SK-N-MC (cell line): ENCODE results near the gene TFCP2.

ENCODE experiments used
- DNase-seq: peaks from one replicate; pipeline ENCODE4 v3.0.0-alpha.2; 2011; ENCODE audit warnings: low read depth, low spot score
- H3K27ac ChIP-seq: fragments of 200-600 bp; sonication (generic); 2 replicates; pipeline ENCODE4 v1.5.1; 2016; ENCODE audit warnings: mixed run types
- H3K36me3 ChIP-seq: fragments of 200-600 bp; sonication (generic); 2 replicates; pipeline ENCODE4 v1.6.1; 2017; ENCODE audit warnings: antibody characterized with exemption, low read length, mixed read lengths; ENCODE audit not compliant: insufficient read depth
- H3K4me3 ChIP-seq: fragments of 200-600 bp; sonication (generic); 2 replicates; pipeline ENCODE4 v1.5.1; 2016
- H3K9ac ChIP-seq: fragments of 200-600 bp; sonication (generic); 2 replicates; pipeline ENCODE4 v1.8.0; 2017; ENCODE audit warnings: mixed run types, mixed read lengths; ENCODE audit not compliant: insufficient read length
- H3K9me3 ChIP-seq: fragments of 200-600 bp; sonication (generic); 2 replicates; pipeline ENCODE4 v1.6.1; 2017; ENCODE audit warnings: low read depth, mild to moderate bottlenecking, antibody characterized with exemption, low read length, moderate library complexity, mixed read lengths
- EZH2 ChIP-seq: fragments of 200-600 bp; sonication (generic); IDR thresholded peaks from one replicate; pipeline ENCODE4 v1.6.1; 2017; ENCODE audit warnings: antibody characterized with exemption
- FOXP2 ChIP-seq: optimal IDR thresholded peaks from 2 replicates; pipeline ENCODE3; 2011; ENCODE audit warnings: mild to moderate bottlenecking, moderate library complexity; ENCODE audit not compliant: insufficient read depth; ENCODE audit errors: extremely low read length, control extremely low read depth
- POLR2AphosphoS5 ChIP-seq: IDR thresholded peaks from 2 replicates; pipeline ENCODE4 v1.6.1; 2012; ENCODE audit warnings: mild to moderate bottlenecking, low read depth, low read length, borderline replicate concordance

Gene TFCP2

DNA sequence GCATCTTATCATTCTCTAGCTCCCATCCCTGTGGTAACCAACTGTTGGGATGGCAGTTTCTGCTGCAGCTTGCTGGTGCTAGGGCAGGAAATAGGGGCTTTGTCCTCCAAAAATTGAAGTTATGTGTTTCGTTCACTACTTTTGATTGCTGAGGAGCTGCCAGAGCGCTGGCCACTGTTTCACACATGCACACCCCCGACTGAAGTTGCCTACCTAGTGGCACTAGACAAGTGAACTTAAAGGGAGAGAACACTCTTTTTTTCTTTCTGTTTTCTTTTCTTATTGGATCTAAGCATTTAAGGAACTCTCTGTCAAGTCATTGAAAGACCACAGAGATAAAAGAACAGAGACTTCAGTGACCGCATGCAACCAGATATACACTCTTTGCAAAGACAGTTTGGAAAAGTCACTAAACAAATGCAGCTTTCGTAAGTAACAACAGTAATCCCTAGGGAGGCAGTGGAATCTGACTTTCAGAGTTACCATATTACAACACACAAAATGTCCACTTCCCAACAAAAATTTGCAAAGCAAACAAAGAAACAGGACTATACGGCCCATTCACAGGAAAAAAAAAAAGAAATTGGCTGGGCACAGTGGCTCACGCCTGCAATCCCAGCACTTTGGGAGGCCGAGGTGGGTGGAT is 12.0 kb downstream of the TFCP2 start:
- no peak for TF ChIP-seq FOXP2
- Histone ChIP-seq H3K9ac (no peak overlapping the region), H3K36me3 (no peaks in the 10 kb centered on the region), H3K4me3 (no peak overlapping the region), H3K9me3 (no peaks in the 10 kb centered on the region), H3K27ac (no peak overlapping the region)
- DNase-seq = no peak

DNA sequence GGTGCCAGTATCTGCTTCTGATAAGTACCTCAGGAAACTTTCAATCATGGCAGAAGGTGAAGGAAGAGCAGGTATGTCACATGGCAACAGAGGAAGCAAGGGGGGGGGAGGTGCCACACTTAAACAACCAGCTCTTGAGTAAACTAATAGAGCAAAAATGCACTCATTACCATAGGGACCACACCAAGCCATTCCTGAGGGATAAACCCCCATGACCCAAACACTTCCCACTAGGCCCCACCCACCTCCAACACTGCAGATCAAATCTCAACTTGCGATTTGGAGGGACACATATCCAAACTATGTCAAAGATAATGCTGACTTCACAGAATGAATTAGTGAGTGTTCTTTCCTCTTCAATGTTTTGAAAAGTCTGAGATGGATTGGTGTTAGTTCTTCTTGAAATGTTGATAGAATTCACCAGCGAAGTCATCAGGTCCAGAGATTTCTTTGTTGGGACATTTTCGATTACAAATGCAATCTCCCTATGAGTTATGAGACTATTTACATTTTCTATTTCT is 16.6 kb downstream of the TFCP2 start:
- DNase-seq = no peak
- no peak overlapping the region for H3K27ac ChIP-seq
- H3K9ac ChIP-seq = no peak overlapping the region
- no peaks in the 10 kb centered on the region for H3K36me3 ChIP-seq
- H3K4me3 ChIP-seq = no peak overlapping the region
- no peak for TF ChIP-seq FOXP2
- no peak for TF ChIP-seq EZH2
- TF ChIP-seq POLR2AphosphoS5 = no peak
- H3K9me3 ChIP-seq = no peaks in the 10 kb centered on the region

DNA sequence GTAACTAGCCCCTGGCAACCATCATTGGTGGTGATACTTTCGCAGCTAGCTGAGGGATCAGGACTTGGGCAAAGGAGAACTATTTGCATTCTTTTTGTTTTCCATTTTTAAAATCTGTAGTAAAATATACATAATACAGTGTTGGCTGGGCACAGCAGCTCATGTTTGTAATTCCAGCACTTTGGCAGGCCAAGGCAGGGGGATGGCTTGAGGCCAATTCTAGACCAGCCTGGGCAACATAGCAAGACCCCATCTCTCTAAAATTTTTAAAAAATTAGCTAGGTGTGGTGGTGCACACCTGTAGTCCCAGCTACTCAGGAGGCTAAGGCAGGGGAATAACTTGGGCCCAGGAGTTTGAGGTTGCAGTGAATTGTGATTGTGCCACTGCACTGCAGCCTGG is 20.0 kb downstream of the TFCP2 start:
- Histone ChIP-seq H3K9ac (no peak overlapping the region), H3K27ac (no peak overlapping the region), H3K36me3 (no peaks in the 10 kb centered on the region), H3K9me3 (no peaks in the 10 kb centered on the region), H3K4me3 (no peak overlapping the region)
- DNase-seq = no peak
- TF ChIP-seq POLR2AphosphoS5 (no peak), FOXP2 (no peak), EZH2 (no peak)

DNA sequence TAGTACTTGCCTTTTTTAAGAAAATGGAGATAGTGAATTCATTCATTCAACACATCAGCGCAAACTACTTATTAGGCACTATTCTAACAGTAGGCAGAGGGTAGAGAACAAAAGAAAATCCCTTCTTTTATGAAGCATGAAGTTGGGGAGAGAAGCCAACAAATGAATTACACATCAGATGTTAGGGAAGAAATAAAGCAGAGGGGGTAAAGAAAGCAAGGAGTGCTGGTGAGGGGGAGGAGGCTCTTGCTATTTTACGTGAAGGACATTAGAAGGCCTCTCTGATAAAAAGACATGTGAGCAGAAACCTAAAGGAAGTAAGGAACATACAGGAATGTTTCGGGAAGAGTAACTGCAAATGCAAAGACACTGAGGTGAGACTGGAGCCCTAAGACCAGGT is 22.2 kb downstream of the TFCP2 start:
- Histone ChIP-seq H3K9me3 (no peaks in the 10 kb centered on the region), H3K27ac (no peak overlapping the region), H3K4me3 (no peak overlapping the region), H3K9ac (no peak overlapping the region), H3K36me3 (no peaks in the 10 kb centered on the region)
- no peak for DNase-seq
- TF ChIP-seq POLR2AphosphoS5 (no peak), EZH2 (no peak), FOXP2 (no peak)

DNA sequence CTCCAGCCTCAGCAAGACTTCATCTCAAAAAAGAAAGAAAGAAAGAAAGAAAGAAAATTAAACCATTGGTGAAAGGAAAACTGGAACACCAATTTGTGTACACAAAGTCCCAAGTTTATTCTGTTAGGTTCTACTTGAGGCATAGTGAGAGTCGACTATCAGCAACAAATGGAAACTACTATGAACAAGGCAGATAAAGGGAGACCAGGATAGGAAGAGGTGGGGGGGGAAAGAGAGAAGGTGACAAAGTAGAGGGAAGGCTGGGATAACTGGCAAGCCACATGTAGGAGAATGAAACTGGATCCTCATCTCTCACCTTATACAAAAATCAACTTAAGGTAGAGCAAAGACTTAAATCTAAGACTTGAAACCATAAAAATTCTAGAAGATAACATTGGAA is 25.6 kb downstream of the TFCP2 start:
- Histone ChIP-seq H3K9me3 (no peaks in the 10 kb centered on the region), H3K4me3 (no peak overlapping the region), H3K27ac (no peak overlapping the region), H3K36me3 (no peaks in the 10 kb centered on the region), H3K9ac (no peak overlapping the region)
- TF ChIP-seq EZH2 = no peak
- no peak for TF ChIP-seq FOXP2
- no peak for TF ChIP-seq POLR2AphosphoS5
- DNase-seq = no peak

DNA sequence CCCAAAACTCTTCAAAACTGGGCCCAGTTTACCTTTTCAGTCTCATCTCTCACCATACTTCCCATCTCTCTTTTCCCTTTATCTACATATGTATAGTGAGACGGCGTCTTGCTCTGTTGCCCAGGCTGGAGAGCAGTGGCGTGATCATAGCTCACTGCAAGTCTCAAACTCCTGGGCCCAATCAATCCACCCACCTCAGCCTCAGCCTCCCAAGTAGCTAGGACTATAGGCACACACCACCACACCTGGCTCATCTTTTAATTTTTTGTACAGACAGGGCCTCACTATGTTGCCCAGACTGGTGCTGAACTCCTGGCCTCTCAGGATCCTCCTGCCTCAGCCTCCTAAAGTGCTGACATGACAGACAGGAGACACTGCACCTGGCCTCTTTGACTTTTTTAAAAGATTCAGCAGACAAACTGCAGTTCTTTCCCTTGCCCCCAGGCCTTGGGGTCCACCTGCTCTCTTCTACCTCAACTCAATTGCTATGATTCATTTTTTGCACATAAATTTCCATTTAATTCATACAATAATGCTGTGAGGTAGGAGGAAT is 33.6 kb downstream of the TFCP2 start:
- TF ChIP-seq EZH2 (no peak), FOXP2 (no peak), POLR2AphosphoS5 (no peak)
- no peak for DNase-seq
- no peak overlapping the region for H3K27ac ChIP-seq
- no peak overlapping the region for H3K9ac ChIP-seq
- no peak overlapping the region for H3K4me3 ChIP-seq
- no peaks in the 10 kb centered on the region for H3K36me3 ChIP-seq
- no peaks in the 10 kb centered on the region for H3K9me3 ChIP-seq

DNA sequence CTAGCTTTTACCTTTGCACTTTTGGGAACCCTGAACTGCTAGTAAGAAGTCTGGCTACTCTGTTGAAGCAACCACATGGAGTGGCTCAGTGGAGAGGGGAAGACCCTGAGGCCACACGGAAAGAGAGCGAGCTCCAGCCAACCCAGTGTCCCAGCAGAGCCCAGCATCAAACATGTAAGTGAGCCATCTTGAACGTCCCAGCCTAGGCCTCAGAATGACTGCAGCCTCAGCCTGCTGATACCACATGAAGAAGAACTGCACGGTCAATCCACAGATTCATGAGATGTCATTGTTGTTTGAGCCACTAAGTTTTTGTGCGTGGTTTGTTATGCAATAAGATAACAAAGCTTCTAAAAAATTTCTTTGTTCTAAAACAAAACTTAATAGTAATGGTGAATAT is 40.2 kb downstream of the TFCP2 start:
- no peak overlapping the region for H3K27ac ChIP-seq

DNA sequence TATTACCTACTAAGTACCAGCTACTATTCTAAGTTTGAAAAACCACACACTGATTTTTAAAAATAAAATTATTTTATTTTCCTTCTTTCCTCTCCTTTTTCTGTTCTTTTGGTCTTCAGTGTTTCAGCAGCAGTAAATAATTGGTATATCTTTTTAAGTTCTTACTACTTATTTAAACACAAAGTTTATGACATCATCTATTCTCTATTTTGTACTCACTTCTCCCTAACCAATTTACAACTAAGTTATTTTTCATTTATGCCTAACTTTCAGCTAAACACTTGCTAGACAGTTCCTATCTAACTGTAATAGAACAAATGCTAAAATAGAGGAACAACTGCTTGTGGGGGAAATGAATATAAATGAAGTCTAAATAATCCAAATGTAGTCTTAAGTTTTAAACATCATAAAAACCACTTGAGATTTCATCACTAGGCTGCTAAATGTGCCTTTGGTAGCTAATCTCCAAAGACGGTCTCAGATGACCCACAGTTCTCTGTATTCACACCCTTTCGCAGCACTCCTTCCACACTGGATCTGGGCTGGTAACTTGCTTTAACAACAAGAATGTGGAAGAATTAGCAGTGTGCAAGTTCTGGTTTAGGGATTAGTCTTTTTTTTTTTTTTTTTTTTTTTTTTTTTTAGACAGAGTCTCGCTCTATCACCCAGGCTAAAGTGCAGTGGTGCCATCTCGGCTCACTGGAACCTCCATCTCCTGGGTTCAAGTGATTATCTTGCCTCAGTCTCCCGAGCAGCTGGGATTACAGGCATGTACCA is 41.0 kb downstream of the TFCP2 start:
- peak overlapping the region; percentile 58; the same call in 1 of the 2 replicates for H3K27ac ChIP-seq
- H3K9ac ChIP-seq = no peak overlapping the region
- DNase-seq = no peak
- H3K4me3 ChIP-seq = no peak overlapping the region
- no peaks in the 10 kb centered on the region for H3K9me3 ChIP-seq
- TF ChIP-seq FOXP2 = no peak
- no peak for TF ChIP-seq POLR2AphosphoS5
- no peak for TF ChIP-seq EZH2
- no peaks in the 10 kb centered on the region for H3K36me3 ChIP-seq

More for the DNA sequence above, 40.2 kb downstream of the TFCP2 start:
- Histone ChIP-seq H3K36me3 (no peaks in the 10 kb centered on the region), H3K9me3 (no peaks in the 10 kb centered on the region), H3K9ac (no peak overlapping the region), H3K4me3 (no peak overlapping the region)
- TF ChIP-seq POLR2AphosphoS5 (no peak), EZH2 (no peak), FOXP2 (no peak)
- DNase-seq = no peak

DNA sequence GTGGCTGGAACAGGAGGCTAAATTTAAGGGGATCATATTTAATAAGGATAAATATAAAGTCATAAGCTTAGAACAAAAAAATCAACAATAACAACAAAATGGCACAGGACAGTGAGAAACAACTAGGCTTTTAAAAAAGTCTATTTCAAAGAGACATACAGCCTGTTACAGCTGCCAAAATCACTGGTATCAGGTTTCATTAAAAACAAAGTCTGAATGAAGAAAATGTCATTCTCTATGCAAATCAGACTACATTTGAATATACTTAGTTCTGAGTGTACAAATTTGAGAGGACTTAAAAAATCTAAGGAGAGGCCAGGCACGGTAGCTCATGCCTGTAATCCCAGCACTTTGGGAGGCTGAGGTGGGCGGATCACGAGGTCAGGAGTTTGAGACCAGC is 44.0 kb downstream of the TFCP2 start:
- no peak overlapping the region for H3K9ac ChIP-seq
- no peaks in the 10 kb centered on the region for H3K36me3 ChIP-seq
- H3K4me3 ChIP-seq = no peak overlapping the region
- H3K9me3 ChIP-seq = no peaks in the 10 kb centered on the region
- DNase-seq = no peak
- no peak overlapping the region for H3K27ac ChIP-seq
- TF ChIP-seq FOXP2 (no peak), EZH2 (no peak), POLR2AphosphoS5 (no peak)
